Stimulated activated CD4-positive, alpha-beta T cell treated with anti-CD3 and anti-CD28 coated beads, TNF-alpha, amount 100 ng/mL, for 1 hour (primary cell): Measurements from ENCODE around the gene GOSR1.
"Not testable (repeated sequence)": the region's sequence is repeated elsewhere in the genome, so short reads cannot be mapped to it uniquely, and the experiment has no call there.

ENCODE experiments used
- DNase-seq, 3 donors: peaks; one replicate each; pipeline ENCODE4 v3.0.0-alpha.2; 2020; ENCODE audit warnings: low read depth in 3 of 3, low spot score in 1 of 3

GOSR1 gene

GRCh38 chr17:30505868-30506417 lies 28.7 kb downstream of the GOSR1 start:
- no peak for DNase-seq

- DNase-seq, result no peak
Observed at GRCh38 chr17:30506481-30506880, 29.3 kb downstream of the GOSR1 start.

GRCh38 chr17:30513346-30513745 lies 36.1 kb downstream of the GOSR1 start:
- no peak for DNase-seq

GRCh38 chr17:30514895-30515596 lies 37.8 kb downstream of the GOSR1 start:
- no peak for DNase-seq

GRCh38 chr17:30517786-30518185 lies 40.6 kb downstream of the GOSR1 start:
- no peak for DNase-seq

GRCh38 chr17:30519166-30519565 lies 42.0 kb downstream of the GOSR1 start:
- DNase-seq, result no peak

- no peak for DNase-seq
Observed at GRCh38 chr17:30519707-30520106, 42.5 kb downstream of the GOSR1 start.

GRCh38 chr17:30520436-30520835 lies 43.2 kb downstream of the GOSR1 start:
- no peak for DNase-seq

GRCh38 chr17:30520882-30521281 lies 43.7 kb downstream of the GOSR1 start:
- DNase-seq, result no peak

GRCh38 chr17:30521766-30522165 lies 44.6 kb downstream of the GOSR1 start:
- no peak for DNase-seq

- DNase-seq, result not testable (repeated sequence)
Observed at GRCh38 chr17:30523236-30523635, 46.0 kb downstream of the GOSR1 start.

- no peak for DNase-seq
Observed at GRCh38 chr17:30524847-30525246, 47.6 kb downstream of the GOSR1 start.

GRCh38 chr17:30526401-30526800 lies 49.2 kb downstream of the GOSR1 start:
- no peak for DNase-seq

GRCh38 chr17:30528701-30529100 lies 51.5 kb downstream of the GOSR1 start:
- DNase-seq, result not testable (repeated sequence)

GRCh38 chr17:30530346-30531025 lies 53.3 kb downstream of the GOSR1 start:
- no peak for DNase-seq

GRCh38 chr17:30532871-30533270 lies 55.7 kb downstream of the GOSR1 start:
- no peak for DNase-seq

- DNase-seq, result no peak
Observed at GRCh38 chr17:30534298-30534697, 57.1 kb downstream of the GOSR1 start.

- no peak for DNase-seq
Observed at GRCh38 chr17:30534938-30535921, 58.0 kb downstream of the GOSR1 start.

- not testable (repeated sequence) for DNase-seq
Observed at GRCh38 chr17:30536846-30537245, 59.6 kb downstream of the GOSR1 start.

GRCh38 chr17:30537667-30538066 lies 60.5 kb downstream of the GOSR1 start:
- not testable (repeated sequence) for DNase-seq

GRCh38 chr17:30541802-30542201 lies 64.6 kb downstream of the GOSR1 start:
- DNase-seq, result no peak
